CD4-positive, alpha-beta T cell treated with Interleukin-12 subunit alpha and Interleukin-12 subunit beta, for 1 hour (primary cell): ENCODE data around the gene IZUMO4.

Experiments used
- DNase-seq: peaks from one replicate; pipeline ENCODE4 v3.0.0-alpha.2; 2020

IZUMO4 gene

DNA sequence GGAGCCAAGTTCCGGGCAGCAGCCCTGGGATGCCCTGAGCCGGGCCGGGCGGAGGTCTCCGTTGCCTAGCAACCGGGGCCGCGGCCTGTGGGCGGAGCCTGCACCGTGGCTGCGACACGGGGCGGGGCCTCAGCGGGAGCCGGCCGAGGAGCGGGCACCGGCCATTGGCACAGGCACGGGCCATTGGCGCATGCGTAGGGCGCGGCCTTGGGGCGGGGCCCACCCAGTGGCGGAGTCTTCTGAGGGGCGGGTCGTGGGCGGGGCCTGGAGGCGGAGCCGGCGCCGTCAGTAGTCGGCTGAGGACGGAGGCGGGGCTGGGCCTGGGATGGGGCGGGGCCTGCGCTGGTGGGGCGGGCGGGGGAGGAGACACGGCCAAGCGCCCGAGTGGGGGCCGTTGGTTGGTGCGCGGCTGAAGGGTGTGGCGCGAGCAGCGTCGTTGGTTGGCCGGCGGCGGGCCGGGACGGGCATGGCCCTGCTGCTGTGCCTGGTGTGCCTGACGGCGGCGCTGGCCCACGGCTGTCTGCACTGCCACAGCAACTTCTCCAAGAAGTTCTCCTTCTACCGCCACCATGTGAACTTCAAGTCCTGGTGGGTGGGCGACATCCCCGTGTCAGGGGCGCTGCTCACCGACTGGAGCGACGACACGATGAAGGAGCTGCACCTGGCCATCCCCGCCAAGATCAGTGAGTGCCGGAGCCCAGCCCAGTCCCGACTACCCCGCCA lies at the start of gene IZUMO4:
IZUMO4 (plus strand) TSS at position 436 of the 723 bp plus-strand sequence; CDS start at position 467, 31 bp downstream.
- peak; percentile 99 for DNase-seq

GRCh38 chr19:2047076-2047448 lies 49.7 kb upstream of the IZUMO4 start:
- DNase-seq: no peak

GRCh38 chr19:2047449-2048103 lies 49.1 kb upstream of the IZUMO4 start:
- no peak for DNase-seq

GRCh38 chr19:2048104-2048958 lies 48.4 kb upstream of the IZUMO4 start:
- no peak for DNase-seq

DNA sequence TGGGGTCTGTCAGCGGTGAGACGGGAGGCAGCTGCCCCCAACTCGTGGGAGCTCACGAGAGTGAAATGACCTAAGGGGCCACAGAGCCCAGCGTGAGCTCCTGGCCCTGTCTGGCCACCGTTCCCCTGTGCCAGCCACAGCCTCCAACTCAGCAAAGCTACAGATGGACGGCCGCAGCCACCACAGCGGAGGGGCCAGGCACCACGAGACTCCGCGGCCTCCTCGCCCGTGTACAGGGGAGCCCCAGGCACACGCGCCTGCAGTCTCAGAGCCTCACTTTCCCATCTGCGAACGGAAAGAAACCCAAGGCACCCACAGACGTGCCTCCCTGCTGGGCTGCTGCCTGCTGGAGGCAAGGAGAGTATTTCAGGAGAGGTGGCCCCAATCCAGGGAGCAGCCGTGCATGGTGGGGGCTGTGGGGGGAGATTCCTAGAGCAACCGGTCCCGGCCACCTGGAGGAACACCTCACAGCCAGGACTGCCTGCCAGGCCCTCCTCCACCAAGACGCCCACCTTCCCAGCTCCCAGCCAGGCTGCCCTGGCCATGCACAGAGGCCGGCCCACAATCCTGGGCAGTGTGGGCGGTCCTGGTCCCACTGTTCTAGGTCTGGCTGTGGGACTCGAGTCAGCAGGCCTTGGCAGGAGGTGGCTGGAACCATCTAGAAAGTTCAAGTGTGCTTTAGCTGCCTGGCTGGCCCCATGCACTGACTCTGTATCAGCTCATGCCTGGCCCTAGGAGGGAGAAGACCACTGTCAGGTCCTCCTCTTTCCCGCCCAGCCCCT lies 47.6 kb upstream of the IZUMO4 start:
- no peak for DNase-seq

GRCh38 chr19:2049741-2050348 lies 46.9 kb upstream of the IZUMO4 start:
- DNase-seq: peak; percentile 73

DNA sequence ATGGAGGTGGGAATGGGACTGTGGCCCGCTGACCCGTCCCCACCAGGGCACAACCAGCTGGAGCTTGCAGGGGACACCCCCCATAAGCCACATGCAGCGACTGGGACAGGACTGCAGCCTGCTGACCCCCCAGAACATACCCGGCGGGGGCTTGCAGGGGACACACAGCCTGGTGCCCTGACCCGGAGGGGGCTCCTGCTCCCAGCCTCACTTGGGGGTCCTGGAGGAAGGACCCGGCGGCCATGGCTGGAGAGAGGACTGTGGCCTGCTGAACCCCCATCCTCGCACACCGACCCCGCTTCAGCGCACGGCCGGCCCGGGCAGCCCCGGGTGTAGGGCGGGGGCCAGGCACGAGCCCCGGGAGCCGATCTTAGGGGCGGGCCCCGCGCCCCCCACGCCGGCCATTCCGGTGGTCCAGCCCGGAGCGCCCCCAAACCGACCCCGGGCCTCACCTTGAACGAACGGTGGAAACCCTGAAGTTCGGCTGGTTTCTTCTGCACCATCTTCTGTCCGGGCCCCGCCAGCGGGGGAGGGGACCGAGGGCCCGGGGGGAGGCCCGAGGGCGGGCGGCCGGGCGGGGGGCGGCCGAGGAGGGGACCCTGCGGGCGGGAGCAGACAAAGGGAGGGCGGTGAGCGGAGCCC lies 46.2 kb upstream of the IZUMO4 start:
- DNase-seq: no peak

DNA sequence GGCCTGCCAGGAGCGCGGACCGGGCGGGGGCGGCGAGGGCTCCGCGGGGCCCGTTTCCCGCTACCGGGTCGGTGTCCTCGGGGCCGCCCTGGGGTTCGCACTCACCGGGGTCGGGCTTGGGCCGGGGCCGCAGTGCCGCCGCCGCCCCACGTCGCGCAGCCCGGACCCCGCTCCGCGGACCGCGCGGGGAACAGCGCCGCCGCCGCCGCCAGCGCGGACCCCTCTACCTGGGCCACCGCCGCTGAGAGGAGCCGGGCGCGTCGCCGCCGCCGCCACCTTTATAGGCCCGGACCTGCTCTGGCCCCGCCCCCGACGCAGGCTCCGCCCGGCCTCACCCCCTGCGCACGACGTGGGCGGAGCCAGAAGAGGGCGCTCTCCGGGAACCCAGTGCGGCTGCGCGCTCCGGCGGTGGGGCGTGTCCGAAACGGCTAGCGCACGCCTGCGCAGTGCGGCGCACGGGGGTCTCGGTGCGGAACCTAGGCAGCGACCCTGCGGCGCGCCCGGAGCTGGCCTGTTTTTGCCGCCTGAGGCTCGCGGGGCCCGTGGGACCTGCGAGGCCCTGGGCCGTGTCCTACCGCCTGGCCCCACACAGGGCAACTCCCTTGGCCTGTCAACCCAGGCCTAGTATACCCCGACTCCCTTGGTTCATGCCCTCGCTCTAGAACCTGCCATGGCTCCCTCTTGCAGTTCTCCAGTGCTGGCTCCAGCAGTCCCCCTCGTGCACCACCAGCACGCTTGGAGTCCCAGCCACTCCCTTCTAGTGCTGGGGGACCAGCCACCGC lies 45.5 kb upstream of the IZUMO4 start, which contains the start of gene MKNK2:
MKNK2 (minus strand) TSS at position 254 of the 782 bp plus-strand sequence. CDS start 393 bp downstream, outside the sequence.
- DNase-seq: peak; percentile 93

DNA sequence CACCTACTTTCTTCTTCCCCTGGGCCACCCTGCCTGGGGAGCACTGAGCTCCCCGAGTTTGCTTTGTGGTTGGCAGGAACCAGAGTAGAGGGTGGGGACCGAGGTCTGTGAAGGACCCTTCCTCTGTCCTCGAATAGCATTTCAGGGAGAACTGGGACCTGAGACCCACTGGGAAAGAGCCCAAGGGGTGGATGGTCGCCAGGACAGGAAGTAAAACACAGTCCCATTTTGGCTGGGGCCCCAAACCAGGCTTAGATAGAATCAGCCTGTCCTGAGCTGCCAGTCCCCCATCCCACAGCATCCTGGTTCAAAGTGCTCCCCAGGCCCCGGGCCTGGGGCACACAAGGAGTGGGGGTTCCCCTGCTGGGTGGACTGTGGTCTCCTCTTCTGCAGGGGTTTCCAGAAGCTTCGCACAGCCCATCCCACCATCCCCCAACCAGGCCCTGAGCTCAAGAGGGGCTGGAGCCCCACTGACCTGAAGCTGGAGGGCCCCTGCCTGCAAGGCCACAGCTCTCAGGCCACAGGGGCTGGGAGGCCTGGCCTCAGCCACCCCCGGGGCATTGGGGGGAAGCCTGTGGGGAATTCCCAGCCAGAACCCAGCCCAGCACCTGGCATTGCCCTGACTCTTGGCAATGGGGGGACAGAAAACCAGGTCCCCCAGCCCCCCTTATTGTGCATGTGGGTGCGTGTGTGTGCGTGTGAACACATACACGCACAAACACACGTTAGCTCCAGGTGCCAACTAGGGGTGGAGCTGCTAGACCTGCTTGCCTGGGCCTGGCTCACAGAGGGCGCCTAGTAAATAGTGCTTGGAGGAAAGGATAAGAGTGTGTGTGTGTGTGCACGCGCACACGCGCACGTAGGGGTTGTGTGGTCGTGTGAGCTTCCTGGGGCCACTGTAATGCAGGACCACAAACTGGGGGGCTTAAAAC lies 44.7 kb upstream of the IZUMO4 start:
- peak; percentile 77 for DNase-seq

GRCh38 chr19:2053601-2054389 lies 42.9 kb upstream of the IZUMO4 start:
- DNase-seq: no peak

DNA sequence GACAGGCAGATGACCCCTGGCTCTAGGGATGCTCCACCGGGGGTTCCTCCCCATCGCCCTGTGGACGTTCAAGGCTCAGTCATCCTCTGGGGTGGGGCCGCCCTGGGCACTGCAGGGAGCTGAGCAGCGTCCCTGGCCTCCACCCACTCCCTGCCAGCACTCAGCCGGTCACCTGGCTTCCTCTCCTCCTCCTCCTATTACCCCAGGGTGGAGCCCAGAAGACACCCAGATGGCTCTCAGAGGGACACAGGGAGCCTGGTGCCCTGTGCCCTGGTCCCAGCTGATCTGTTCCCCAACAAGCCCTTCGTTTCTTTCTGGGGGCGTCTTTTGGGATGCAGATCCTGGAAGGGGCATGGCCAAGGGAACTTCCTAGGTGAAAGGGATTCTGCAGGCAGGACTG lies 42.0 kb upstream of the IZUMO4 start:
- no peak for DNase-seq

GRCh38 chr19:2055931-2056836 lies 40.5 kb upstream of the IZUMO4 start:
- peak; percentile 52 for DNase-seq

- DNase-seq: no peak
These were observed 39.9 kb upstream of the IZUMO4 start for GRCh38 chr19:2056837-2057192.

DNA sequence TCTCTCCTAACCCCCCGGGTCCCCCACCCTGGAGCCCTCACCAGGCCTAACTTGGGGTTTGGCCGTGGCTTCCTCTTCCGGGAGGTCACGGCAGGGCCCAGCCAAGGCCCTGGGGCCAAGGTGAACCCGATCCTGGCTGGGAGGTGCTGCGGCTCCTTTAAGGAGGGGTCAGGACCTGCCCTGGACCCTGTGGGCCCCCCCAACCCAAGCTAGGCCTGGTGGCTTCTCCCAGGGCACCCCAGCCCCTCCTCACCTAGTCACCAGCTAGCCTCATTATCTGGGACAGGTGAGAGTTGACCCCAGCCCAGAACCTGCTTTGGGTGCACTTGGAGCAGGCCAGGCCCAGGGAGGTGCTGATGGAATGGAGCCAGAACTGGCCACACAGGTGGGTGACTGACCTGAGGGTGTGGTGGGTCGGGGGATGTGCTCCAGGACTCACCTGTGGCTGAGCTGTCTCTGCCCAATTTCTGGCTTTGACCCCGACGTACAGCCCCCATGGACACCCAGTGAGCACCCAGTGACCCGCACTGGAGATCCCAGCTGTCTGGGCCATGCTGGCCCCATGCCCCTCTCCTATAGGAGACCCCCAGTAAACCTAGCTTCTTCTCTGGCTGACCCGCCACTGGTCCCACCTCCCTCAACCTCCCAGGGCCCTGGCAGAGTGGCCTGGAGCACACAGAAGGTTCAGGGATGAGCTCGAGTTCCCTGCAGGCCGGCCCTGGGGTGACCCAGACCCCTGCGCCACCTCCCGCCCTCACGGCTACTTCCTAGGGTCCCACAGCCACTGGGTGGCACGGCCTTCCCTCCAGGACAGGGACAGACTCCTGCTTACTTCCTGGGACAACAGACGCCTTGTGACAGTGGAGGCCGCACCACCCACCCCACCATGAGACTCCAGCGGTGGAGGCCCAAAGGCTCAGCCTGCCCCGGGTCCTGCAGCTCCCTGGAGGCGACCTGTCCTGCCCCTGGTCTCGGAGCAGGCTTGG lies 38.9 kb upstream of the IZUMO4 start:
- DNase-seq: no peak

GRCh38 chr19:2058570-2059421 lies 37.9 kb upstream of the IZUMO4 start:
- no peak for DNase-seq
